GM11168 (cell line): Measurements from ENCODE around the gene ITPR2.
"Not testable (repeated sequence)": the region's sequence is repeated elsewhere in the genome, so short reads cannot be mapped to it uniquely, and the experiment has no call there.

Experiments
- in situ Hi-C: fragments of 300-500 bp; cut with MboI; formaldehyde crosslinking; loops from one replicate; pipeline ENCODE4 v1.12.0; 2022; ENCODE audit warnings: low sequenced_read_pairs; ENCODE audit not compliant: unreplicated experiment

The ITPR2 gene

DNA sequence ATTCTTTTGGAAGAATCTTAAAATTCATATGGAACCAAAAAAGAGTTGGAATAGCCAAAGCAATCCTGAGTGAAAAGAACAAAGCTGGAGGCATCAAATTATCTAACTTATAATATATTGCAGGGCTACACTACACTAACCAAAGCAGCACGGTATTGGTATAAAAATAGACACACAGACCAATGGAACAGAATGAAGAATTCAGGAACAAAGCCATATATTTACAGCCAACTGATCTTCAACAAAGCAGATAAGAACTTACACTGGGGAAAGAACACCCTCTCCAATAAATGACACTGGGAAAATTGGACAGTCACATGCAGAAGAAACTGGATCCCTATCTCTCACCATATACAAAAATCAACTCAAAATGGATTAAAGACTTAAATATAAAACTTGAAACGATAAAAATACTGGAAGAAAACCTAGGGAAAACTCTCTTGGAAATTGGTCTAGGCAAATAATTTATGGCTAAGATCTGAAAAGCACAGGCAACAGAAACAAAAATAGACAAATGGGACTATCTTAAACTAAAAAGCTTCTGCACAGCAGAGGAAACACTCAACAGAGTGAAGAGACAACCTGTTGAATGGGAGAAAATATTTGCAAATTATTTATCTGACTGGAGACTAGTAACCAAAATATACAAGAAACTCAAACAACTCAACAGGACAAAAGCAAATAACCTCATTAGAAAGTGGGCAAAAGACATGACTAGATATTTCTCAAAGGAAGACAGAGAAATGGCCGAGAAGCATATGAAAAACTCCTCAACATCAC is 286.3 kb downstream of the ITPR2 start:
- in situ Hi-C loops = no loop called here

DNA sequence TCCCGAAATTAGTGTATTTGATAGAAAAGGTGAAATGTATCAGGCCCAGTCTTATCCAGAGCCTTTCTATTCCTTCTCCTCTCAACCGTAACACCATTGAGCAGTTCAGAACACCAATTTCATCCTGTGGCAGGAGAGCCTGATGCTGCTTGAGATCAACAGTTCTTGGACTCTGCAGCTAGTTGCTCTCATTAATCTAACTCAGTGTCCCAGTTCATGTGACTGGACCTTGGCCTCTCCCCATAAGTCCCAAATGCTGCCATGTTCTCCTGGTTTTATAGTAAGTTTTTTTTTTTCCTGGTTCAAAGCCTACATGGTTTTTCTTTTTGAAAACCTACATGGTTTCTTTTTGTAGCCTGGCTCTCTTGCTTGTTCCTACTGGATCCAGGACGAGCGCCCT is 293.9 kb downstream of the ITPR2 start:
- in situ Hi-C loops = no loop called here

DNA sequence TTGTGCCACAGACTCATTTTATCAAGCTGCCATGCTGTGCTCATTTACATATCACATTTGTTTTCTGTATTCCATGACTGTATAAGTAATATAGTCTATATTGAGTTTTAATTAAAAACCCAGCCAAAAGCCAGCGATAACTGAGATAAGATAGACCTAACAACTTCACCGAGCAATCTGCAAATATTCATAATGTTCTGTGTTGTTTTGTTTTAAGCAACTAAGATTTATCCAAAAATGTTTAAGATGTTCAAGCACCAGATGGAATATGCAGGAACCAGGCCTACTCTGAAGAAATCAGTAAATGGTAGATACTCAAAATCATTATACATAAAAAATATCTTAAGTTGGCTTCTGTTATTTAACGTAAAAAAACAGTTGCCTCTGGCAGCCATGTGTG is 295.3 kb downstream of the ITPR2 start:
- in situ Hi-C loops = no loop called here

DNA sequence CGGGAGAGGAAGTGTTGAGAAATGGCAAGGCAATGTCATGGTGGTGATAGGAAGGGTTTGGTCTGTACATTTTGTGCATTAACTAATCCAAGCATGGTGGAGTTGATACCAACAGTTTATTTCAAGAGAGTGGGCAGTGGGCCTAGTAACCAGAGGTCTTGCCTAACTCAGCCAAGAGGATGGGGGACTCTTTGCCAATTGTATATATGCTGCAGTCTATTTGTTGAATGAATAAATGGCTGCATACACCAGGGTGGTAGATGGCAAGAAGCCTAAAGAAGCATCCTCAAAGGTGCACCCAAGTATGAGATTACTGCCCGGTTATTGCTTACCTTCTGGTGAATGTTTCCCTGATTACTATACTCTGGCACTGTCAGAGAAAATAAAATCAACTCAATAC is 295.9 kb downstream of the ITPR2 start:
- in situ Hi-C loops = no loop called here

DNA sequence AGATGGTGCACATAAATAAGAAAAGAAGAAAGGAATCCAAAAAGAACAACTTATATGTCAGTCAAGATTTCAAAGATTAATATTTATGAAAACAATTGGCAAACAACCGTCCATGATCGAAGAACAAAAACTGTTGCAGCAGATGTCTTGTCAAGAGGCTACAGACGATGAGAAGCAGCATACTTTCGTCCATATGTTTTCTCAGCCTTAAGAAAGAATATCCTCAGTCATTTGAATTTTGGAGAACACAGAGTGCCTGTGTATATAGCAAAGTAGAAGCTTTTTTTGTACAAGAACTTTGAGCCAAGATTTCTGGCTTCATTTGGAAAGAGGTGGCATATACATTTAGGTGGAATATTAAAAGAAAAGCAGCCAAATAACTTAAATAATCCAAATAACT is 297.2 kb downstream of the ITPR2 start:
- in situ Hi-C loops = no loop called here

DNA sequence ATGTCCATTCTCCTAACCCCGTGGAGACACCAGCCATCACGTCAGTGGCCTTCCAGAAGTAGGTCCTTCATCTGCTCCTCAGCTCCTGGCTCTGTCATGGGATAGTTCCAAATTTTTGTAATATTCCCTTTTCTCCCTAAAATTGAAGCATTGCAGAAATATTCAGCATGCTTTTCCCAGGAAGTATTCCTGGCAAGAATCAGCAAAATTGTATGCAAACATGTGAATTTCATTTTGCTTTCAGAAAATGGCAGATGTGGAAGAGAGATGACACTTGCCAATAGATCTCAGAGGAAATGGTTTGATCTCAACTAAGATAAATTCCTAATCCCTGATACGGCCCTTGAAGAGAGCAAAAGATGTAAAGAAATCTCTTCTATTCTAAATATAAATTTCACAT is 298.9 kb downstream of the ITPR2 start:
- in situ Hi-C loops = no loop called here

DNA sequence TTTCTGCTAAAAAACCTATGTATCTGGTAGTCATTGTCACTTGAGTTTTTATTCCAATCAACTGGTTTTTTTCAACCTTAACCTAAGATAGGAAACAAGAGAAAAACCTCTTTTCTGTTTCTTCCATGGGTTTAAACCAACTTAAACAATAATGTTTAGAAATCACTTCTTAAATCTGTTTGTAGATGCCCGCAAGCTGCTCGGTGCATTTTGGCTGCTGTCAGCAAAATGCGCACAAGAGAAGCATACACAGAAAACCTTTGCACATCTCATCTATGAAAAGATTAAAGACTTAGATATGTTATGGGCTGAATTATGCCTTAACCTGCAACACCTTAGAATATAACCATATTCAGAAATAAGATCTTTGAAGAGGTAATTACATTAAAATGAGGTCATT is 299.8 kb downstream of the ITPR2 start:
- in situ Hi-C loops = no loop called here

DNA sequence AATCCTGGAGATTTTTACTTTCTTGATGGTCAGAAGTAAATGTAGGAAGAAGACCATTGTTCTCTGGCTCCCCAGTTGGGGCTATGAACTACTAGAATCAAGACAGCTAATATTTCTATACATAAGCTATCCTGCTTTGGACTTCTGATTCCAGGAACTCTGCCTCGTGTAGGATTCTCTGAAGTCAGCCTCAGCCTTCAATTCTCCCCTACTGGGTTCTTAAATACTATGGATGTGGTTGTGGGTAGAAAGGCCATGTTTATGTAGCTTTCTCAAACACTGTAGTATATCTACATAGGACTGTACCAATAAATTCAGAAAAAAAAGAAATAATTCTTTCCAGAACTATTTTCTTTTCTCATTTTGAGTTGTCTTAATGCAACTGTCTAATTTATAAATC is 302.5 kb downstream of the ITPR2 start:
- in situ Hi-C loops = no loop called here

DNA sequence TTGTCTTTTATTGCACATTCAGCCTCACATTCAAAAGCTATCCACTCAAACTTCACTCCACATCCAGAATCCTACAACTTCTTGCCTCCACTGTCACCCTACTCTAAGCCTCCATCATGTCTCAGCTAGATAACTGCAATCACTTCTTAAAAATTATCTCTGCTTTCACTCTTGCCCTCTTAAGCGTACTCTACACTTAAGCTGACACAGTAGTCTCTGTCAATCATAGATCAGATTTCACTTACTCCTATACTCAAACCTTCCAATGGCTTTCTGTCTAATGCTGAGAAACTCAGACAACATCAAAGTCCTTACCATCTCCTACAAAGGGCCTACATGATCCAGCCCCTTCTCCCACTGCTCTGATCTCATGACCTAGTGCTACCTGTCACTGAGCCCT is 304.1 kb downstream of the ITPR2 start:
- in situ Hi-C loops = no loop called here

DNA sequence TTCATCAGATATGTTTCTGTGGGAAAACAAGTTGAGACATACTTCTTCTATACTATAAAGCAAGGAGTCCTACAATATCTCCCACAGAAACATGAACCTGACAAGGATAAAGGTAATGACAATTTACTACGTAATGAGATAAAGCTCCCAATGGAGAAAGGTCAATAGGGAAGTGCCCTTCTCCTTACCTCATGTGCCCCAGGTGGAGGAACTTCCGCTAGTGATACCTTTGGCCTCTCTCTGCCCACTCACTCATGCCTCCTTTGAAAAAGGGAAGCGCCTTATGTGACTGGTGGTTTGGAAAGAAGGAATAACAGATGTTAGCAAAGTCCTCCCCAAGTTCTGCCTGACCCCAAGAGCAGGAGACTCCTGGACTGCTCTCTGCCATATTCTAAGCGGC is 305.3 kb downstream of the ITPR2 start:
- in situ Hi-C loops = no loop called here

DNA sequence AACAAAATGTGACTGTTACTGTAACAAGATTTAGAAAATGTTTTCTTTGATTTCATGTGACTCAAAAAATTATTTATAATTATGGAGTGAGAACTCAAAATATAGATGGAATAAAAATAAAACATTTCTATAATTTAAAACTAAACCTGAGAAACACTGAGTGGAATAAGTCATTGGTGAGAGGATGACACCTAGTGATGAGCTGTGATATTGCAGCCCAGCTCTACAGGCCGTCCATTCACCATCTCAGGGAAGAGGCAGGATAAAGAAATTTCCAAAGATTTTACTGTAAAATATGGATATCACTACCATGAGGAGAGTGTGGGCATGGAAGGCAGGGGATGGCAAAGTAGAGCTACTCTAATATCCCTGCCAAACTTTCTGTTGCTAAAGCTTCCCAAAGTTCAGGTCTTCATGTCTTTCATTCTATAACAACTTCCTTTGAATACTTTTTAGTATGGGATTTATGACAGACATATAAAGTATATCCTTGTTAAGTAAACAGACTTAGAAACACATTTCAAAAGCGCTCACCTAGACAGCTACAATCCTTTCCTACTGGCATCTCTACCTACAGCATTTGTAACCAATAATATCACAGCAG is 308.0 kb downstream of the ITPR2 start:
- in situ Hi-C loops = no loop called here

DNA sequence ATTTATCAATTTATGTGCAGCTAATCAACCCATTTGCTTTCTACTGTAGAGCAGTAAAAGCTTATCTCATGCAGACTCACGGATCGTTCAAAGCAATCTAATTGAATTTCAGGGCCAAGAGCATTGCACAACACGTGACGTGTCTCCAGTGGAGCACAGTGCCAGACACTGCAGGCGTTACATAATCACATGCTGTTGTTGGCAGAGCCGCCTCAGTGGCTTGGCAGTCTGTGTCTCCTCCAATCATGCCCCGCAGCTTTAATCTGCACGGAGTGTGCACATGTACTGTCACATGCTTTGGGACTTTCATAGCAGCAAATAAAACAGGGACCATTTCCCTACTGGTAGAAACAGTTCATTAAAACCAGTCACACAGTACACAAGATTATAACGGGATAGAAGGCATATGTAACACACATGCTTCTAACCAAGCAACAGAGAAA is 309.3 kb downstream of the ITPR2 start:
- in situ Hi-C loops = no loop called here

DNA sequence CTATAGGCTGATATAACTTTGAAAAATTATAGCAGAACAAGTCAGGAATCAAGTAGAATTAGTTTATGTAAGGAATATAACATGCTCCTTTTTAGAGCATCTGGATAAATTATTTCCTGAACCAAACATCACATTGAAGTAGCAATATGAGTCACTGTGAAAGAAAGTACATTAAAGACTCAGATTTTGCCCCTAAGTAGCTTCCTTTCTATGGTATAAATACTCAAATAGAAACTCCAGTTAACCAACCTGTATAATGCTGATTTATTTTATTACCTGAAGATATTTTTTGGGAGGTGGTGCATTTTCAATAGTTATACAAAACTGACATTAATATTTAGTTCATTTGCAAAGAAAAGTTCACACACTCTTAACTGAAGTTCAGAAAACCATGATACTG is 312.1 kb downstream of the ITPR2 start:
- in situ Hi-C loops = no loop called here

DNA sequence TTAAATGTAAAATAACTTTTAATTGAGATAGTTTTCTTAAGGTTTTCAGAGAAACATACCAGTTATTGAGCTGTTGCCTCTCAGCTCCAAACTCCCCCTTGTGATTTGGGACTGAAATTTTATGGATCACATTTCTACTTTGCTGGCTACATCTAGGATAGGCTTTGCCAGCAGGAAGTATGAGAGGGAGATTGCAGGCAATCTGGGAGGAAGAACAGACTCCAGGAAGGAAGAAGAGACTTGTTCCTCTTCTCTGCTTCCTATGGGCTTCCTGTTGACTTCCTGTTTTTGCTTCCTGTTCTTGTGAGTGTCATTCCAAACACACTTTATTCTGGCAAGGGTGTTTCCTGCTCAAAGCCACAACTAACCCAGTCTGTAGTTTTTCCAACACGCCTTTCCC is 312.9 kb downstream of the ITPR2 start:
- in situ Hi-C loops = no loop called here

DNA sequence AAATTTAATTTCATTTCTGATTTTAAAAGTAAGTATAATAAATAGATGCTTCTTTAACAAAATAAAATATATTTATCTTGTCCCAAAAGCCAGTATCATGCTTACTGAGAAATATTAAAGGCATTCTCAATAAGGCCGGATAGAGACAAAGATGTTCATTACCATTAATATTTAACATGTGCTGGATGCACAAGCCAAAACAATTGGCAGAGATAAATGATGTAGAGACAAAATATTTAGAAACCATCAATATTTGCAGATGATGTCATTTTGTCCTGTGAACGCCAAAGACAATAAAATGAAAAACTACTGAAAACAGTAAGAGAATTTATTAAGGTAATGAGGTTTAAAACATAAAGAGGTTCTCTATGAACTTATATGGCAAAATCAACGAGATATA is 313.5 kb downstream of the ITPR2 start:
- in situ Hi-C loops = no loop called here

DNA sequence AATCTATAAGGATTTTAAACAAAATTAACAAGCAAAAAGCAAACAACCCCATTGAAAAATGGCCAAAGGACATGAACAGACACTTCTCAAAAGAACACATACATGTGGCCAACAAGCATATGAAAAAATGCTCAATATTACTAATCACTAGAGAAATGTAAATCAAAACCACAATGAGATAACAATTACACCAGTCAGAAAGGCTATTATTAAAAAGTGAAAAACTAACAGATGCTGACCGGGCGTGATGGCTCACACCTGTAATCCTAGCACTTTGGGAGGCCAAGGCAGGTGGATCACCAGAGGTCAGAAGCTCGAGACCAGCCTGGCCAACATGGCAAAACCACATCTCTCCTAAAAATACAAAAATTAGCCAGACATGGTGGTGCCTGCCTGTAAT is 315.7 kb downstream of the ITPR2 start:
- in situ Hi-C loops = not testable (repeated sequence)

DNA sequence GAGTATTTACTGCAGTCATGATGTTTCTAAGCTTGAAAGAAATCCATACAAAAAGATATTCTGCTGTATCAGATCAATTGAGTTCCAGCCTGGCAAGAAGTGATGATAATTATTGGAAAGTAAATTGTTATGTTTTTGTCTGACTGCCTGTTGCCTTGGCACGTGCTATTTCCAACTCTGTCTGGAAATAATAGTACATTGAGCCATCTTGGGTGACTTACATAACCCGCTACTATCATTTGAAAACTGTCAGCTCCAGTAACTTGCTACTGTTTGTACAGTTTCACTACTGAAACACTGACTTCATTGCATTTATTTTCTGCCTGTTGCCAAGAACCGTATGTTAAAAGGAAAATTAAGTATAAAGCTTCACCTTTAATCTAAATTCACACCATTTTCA is 318.6 kb downstream of the ITPR2 start:
- in situ Hi-C loops = no loop called here

DNA sequence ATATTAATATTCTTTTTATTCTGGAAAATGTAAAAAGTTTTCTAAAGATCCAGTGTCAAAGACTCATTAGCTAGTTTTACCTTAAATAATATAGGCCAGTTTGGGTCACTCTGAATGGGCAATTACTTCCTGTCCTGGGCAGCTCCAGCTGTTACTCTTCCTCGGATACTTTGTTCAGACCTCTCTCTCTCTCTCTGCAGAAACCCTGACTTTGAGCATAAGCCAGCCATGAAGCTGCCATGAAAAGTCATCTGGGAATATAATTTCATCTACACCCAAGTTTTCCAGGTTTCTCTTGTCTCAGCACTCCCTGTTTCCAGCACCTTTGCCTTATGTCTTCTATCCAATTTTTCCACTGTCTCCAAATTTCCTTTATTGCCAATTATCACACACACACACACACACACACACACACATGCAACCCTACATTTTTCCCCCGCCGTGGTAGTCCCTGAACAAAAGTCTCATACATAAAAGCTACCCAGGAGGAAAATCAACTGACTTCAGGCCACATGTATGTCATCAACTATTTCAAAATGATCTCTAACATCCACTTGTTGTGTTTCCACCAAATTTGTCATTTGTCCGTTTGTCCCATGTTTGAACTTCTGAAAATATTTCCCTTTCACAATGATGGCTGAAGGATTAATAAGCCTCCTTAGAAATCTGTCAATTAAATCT is 319.5 kb downstream of the ITPR2 start:
- in situ Hi-C loops = no loop called here

DNA sequence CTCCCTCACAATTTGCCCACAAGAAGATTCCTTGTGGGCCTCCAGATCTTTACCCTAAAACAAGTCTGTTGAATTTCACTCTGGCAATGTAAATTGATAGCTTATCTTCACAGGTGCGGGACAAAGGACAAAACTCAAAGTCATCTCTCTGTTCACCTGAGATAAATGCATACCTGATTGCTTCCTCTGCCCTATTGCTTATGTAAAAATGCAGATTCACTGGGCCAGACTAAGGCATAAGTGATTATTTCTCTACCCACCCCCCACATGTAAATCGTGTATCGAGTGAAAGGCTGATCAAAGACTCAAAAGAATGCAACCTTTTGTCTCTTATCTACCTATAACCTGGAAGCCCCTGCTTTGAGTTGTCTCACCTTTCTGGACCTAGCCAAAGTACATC is 320.8 kb downstream of the ITPR2 start:
- in situ Hi-C loops = no loop called here

DNA sequence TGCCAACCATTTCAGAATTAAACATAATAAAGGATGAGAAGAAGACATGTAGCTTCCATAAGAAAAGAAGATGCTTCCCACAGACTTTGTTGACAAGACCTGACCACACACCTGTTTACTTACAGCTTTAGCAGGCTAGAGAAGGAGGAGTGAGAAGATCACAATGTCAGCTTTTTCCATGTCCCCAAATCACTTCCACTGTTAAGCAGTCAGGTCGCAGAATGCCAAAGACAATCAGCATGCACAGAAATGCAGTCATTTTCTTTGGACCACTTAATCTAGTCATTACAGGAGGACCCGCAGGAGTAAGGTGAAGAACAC is 322.7 kb downstream of the ITPR2 start:
- in situ Hi-C loops = no loop called here

DNA sequence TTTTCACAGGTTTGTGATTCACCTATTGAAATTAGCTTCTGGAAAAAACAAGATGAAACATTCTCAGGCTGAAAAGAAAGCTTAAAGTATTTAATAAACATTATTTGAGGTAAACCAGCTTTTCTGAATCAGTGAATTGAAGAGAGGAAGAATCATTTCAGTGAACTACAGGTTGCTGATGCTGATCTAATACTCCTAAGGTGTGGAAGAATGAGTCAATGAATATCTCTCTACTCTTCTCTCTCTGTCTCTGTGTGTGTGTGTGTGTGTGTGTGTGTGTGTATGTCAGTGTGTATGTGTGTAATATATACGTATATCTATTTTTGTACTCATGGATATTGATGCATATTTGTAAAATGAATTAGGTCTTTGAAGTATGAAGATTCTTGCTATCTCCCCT is 325.4 kb downstream of the ITPR2 start:
- in situ Hi-C loops = no loop called here
